Neural cell (in vitro differentiated cells): ENCODE data around the gene CRELD1. TPM values are rescaled to one million over a fixed set of nuclear protein-coding genes. Genes with fewer than 3 reads are reported as not detected.
A peak's percentile ranks its signal among the peaks of the same experiment; 100 is the strongest.

Experiments used
- H2AFZ ChIP-seq: fragments of 200-600, 300-800 bp; sonication (generic), shearing (Covaris generic); 2 replicates; pipeline ENCODE4 v1.6.0; 2014; ENCODE audit warnings: low read depth, mild to moderate bottlenecking, antibody characterized with exemption, low read length, moderate library complexity
- H3F3A ChIP-seq: fragments of 200-600 bp; shearing (Covaris generic); 2 replicates; pipeline ENCODE4 v1.6.1; 2016; ENCODE audit warnings: mild to moderate bottlenecking, moderate library complexity, mixed read lengths, antibody characterized with exemption, low read length; ENCODE audit not compliant: insufficient read depth, poor library complexity, severe bottlenecking
- H3K27ac ChIP-seq: fragments of 200-600, 300-800 bp; sonication (generic), shearing (Covaris generic); 2 replicates; pipeline ENCODE4 v1.5.1; 2014; ENCODE audit warnings: mild to moderate bottlenecking, low read length, moderate library complexity
- H3K27me3 ChIP-seq: fragments of 300-800, 200-600 bp; sonication (generic), shearing (Covaris generic); 2 replicates; pipeline ENCODE4 v1.6.0; 2014; ENCODE audit warnings: mild to moderate bottlenecking, low read depth, low read length, moderate library complexity; ENCODE audit not compliant: insufficient read depth
- H3K36me3 ChIP-seq: fragments of 300-800, 200-600 bp; sonication (generic), shearing (Covaris generic); 2 replicates; pipeline ENCODE4 v1.5.1; 2014; ENCODE audit warnings: mild to moderate bottlenecking, antibody characterized with exemption, low read length, moderate library complexity; ENCODE audit not compliant: insufficient read depth
- H3K4me2 ChIP-seq: fragments of 300-800, 200-600 bp; sonication (generic), shearing (Covaris generic); 2 replicates; pipeline ENCODE4 v1.6.0; 2014; ENCODE audit warnings: mild to moderate bottlenecking, low read length
- H3K4me3 ChIP-seq: fragments of 300-800, 200-600 bp; sonication (generic), shearing (Covaris generic); 2 replicates; pipeline ENCODE4 v1.5.1; 2014; ENCODE audit warnings: mild to moderate bottlenecking, low read length, moderate library complexity
- H3K79me2 ChIP-seq: fragments of 200-600 bp; shearing (Covaris generic); replicated peaks from 2 replicates; pipeline ENCODE4 v1.6.0; 2014; ENCODE audit warnings: mild to moderate bottlenecking, low read length, moderate library complexity; ENCODE audit not compliant: insufficient read depth
- H3K9ac ChIP-seq: fragments of 300-800, 200-600 bp; sonication (generic), shearing (Covaris generic); 2 replicates; pipeline ENCODE4 v1.6.1; 2016; ENCODE audit warnings: mild to moderate bottlenecking, low read length, mixed read lengths
- H3K9me2 ChIP-seq: fragments of 200-600 bp; shearing (Covaris generic); 2 replicates; pipeline ENCODE4 v1.6.1; 2016; ENCODE audit warnings: mild to moderate bottlenecking, low read length, mixed read lengths; ENCODE audit not compliant: insufficient read depth
- H3K9me3 ChIP-seq: fragments of 200-600, 300-800 bp; sonication (generic), shearing (Covaris generic); 2 replicates; pipeline ENCODE4 v1.6.1; 2016; ENCODE audit warnings: mild to moderate bottlenecking, mixed run types, low read length, moderate library complexity, mixed read lengths
- H4K20me1 ChIP-seq: fragments of 200-600 bp; shearing (Covaris generic); 2 replicates; pipeline ENCODE4 v1.6.1; 2016; ENCODE audit warnings: mild to moderate bottlenecking, mixed run types; ENCODE audit not compliant: insufficient read depth
- CTCF ChIP-seq: fragments of 450-650 bp; IDR thresholded peaks from 2 replicates; pipeline ENCODE4 v1.5.1; 2014; ENCODE audit warnings: antibody characterized with exemption, mild to moderate bottlenecking, moderate library complexity; ENCODE audit not compliant: poor library complexity, severe bottlenecking
- EP300 ChIP-seq: fragments of 450-650 bp; conservative IDR thresholded peaks from 2 replicates; pipeline ENCODE4 v1.6.1; 2014; ENCODE audit warnings: antibody characterized with exemption, mild to moderate bottlenecking, moderate library complexity; ENCODE audit not compliant: poor library complexity, severe bottlenecking
- EZH2 ChIP-seq: fragments of 200-600, 300-800 bp; shearing (Covaris generic), sonication (generic); IDR thresholded peaks from 2 replicates; pipeline ENCODE4 v1.6.1; 2014; ENCODE audit warnings: antibody characterized with exemption, low read length, borderline replicate concordance, mild to moderate bottlenecking; ENCODE audit not compliant: insufficient read depth, poor library complexity, severe bottlenecking
- MXI1 ChIP-seq: fragments of 450-650 bp; conservative IDR thresholded peaks from 2 replicates; pipeline ENCODE4 v1.6.1; 2014; ENCODE audit warnings: antibody characterized with exemption, mild to moderate bottlenecking; ENCODE audit not compliant: poor library complexity, severe bottlenecking
- POLR2AphosphoS5 ChIP-seq: IDR thresholded peaks from 2 replicates; pipeline ENCODE4 v1.6.1; 2012
- RAD21 ChIP-seq: fragments of 450-650 bp; conservative IDR thresholded peaks from 2 replicates; pipeline ENCODE4 v1.6.1; 2014; ENCODE audit warnings: antibody characterized with exemption, mild to moderate bottlenecking, moderate library complexity
- REST ChIP-seq: IDR thresholded peaks from 2 replicates; pipeline ENCODE4 v1.6.1; 2012; ENCODE audit warnings: borderline replicate concordance
- SMC3 ChIP-seq: fragments of 450-650 bp; conservative IDR thresholded peaks from 2 replicates; pipeline ENCODE4 v1.6.1; 2014; ENCODE audit warnings: antibody characterized with exemption, mild to moderate bottlenecking, moderate library complexity; ENCODE audit not compliant: poor library complexity
- TAF1 ChIP-seq: IDR thresholded peaks from 2 replicates; pipeline ENCODE4 v1.6.1; 2012; ENCODE audit warnings: low read depth
- polyA plus RNA-seq: library from polyadenylated mRNA; depleted of rRNA; stranded (reverse); fragments of >200 nt; gene quantifications from 2 replicates; pipeline ENCODE4 v1.2.3, GENCODE V29; 2014

The CRELD1 gene
- polyA plus RNA-seq, 1 donor from 2014 or later = 48.9 TPM

DNA sequence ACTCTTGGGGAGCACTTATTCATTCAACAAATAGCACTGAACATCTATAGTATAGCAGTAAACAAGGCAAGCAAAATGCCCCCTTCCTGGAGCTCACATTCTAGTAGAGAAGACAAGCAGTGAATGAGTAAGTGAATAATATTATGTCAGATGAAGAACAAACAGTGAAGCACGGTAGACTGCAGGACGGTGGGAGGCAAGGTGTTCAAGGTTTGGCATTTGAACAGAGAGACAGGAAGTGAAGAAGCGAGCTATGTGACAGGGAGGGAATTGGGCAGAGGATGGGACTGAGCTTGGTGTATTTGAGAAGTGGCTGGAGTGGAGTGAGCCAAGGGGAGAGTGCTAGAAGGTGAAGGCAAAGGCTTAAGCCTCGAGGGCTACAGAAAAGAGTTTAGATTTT is 1.4 kb downstream of the CRELD1 start:
- Histone ChIP-seq H2AFZ (no peak overlapping the region), H4K20me1 (no peaks in the 10 kb centered on the region), H3K4me2 (no peak overlapping the region), H3K9ac (no peak overlapping the region), H3K27me3 (no peaks in the 10 kb centered on the region), H3K9me3 (no peaks in the 10 kb centered on the region), H3K4me3 (peak overlapping the region; percentile 86), H3K79me2 (no peaks in the 10 kb centered on the region), H3K27ac (no peak overlapping the region), H3K36me3 (no peaks in the 10 kb centered on the region), H3F3A (no peaks in the 10 kb centered on the region), H3K9me2 (no peaks in the 10 kb centered on the region)
- TF ChIP-seq SMC3 (no peak), MXI1 (no peak), RAD21 (no peak), EZH2 (no peak), POLR2AphosphoS5 (no peak), EP300 (no peak), REST (no peak), TAF1 (no peak), CTCF (no peak)

DNA sequence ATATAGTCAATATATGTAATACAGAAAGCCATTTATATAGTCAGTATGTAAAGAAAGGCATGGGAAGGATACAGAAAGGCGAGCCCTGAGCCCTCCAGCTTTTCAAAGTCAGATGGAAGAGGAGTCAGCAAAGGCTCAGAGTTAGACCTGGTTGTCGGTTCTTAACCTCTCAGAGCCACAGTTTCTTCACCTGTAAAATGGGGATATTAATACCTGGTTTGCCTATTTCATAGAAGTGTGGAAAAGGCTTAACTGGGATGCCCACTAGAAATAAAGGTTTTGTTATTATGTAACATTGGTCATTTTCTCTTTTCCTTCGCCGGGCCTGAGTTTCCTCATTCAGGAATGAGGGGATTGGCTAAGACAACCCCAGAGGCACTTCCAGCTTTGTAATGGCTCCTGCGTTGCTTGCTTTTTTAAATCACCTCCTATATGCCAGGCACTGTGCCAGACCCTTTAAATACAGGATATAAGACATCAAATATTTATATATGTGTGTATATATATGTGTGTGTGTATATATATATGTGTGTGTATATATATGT is 2.4 kb downstream of the CRELD1 start:
- Histone ChIP-seq H3F3A (no peaks in the 10 kb centered on the region), H3K27ac (no peak overlapping the region), H4K20me1 (no peaks in the 10 kb centered on the region), H3K36me3 (no peaks in the 10 kb centered on the region), H2AFZ (no peak overlapping the region), H3K9me2 (no peaks in the 10 kb centered on the region), H3K79me2 (no peaks in the 10 kb centered on the region), H3K27me3 (no peaks in the 10 kb centered on the region), H3K9me3 (no peaks in the 10 kb centered on the region), H3K4me3 (peak overlapping the region; percentile 86), H3K4me2 (no peak overlapping the region), H3K9ac (no peak overlapping the region)
- TF ChIP-seq SMC3 (no peak), REST (no peak), CTCF (no peak), TAF1 (no peak), RAD21 (no peak), POLR2AphosphoS5 (no peak), EZH2 (no peak), EP300 (no peak), MXI1 (no peak)
